HepG2 (cell line): Measurements from ENCODE around the gene DPH3. TPM values are rescaled to one million over a fixed set of nuclear protein-coding genes. Genes with fewer than 3 reads are reported as not detected.

Experiments
- ATAC-seq: fragments of 200-7000 bp; cut with Tn5 transposase; 3 replicates; pipeline ENCODE4 v1.9.1; 2020; ENCODE audit warnings: mild to moderate bottlenecking, moderate library complexity
- BruUV-seq: library from RNA; stranded (reverse); fragments of 400-500 nt; replicated peaks from 2 replicates; lab custom pipeline; 2021; lab: Mats Ljungman, UMichigan
- CTCF ChIA-PET: fragments of 300-600 bp; formaldehyde crosslinking; extraction: SDS; loops from one replicate; lab custom pipeline; 2021; ENCODE audit warnings: low total read pairs, inconsistent platforms, low intra/inter-chr PET ratio; lab: Yijun Ruan, JAX
- POLR2A ChIA-PET: fragments of 350-600 bp; sonication (Branson Sonifier 250); formaldehyde crosslinking; loops from one replicate; lab custom pipeline; 2020; ENCODE audit warnings: antibody characterized with exemption, inconsistent platforms; lab: Yijun Ruan, JAX
- DNase-seq: peaks from one replicate; pipeline ENCODE4 v3.0.0-alpha.2; 2015; ENCODE audit warnings: low spot score
- FAIRE-seq: peaks from 3 replicates; lab custom pipeline; 2011; peaks lifted over from hg19 to GRCh38; lab: Jason Lieb, UNC
- H2AFZ ChIP-seq: one replicate; pipeline ENCODE4 v1.6.1; 2011; ENCODE audit warnings: low read length, inconsistent platforms
- H3K27ac ChIP-seq: fragments of 300-600 bp; 3 replicates; pipeline ENCODE4 v1.8.0; 2011; ENCODE audit warnings: mixed run types, mild to moderate bottlenecking, mixed read lengths, low read length, inconsistent platforms; ENCODE audit not compliant: insufficient read depth; ENCODE audit errors: extremely low read length
- H3K27me3 ChIP-seq, 2 experiments: fragments of 200-600 bp in 1 of 2; 2 replicates in 1 of 2; 3 replicates in 1 of 2; pipeline versions ENCODE4 v1.6.0 to v1.8.0; 2011; ENCODE audit warnings: low read length in 2 of 2, mild to moderate bottlenecking in 2 of 2, moderate library complexity in 2 of 2, inconsistent platforms in 1 of 2; ENCODE audit not compliant: insufficient read depth in 2 of 2, control insufficient read depth in 1 of 2
- H3K36me3 ChIP-seq, 2 experiments: fragments of 200-600 bp in 1 of 2; replicated peaks in 1 of 2; 2 replicates in 1 of 2; 3 replicates in 1 of 2; pipeline versions ENCODE4 v1.5.1 to v1.8.0; 2011; ENCODE audit warnings: low read length in 2 of 2, inconsistent platforms in 1 of 2; ENCODE audit not compliant: insufficient read depth in 2 of 2, control insufficient read depth in 1 of 2
- H3K4me1 ChIP-seq: 2 replicates; pipeline ENCODE4 v1.5.1; 2012; ENCODE audit warnings: low read length, inconsistent platforms; ENCODE audit not compliant: insufficient read depth
- H3K4me2 ChIP-seq: 2 replicates; pipeline ENCODE4 v1.6.0; 2011; ENCODE audit warnings: low read depth, low read length, inconsistent platforms
- H3K4me3 ChIP-seq, 3 experiments: fragments of 200-600 bp in 1 of 3; sonication (generic), shearing (Covaris generic) in 1 of 3; replicated peaks in 1 of 3; 2 replicates each; pipeline ENCODE4 v1.5.1; 2011 to 2016; ENCODE audit warnings: low read length in 3 of 3, inconsistent platforms in 2 of 3, low read depth in 2 of 3, mild to moderate bottlenecking in 2 of 3, control low read depth in 1 of 3, mixed read lengths in 1 of 3; ENCODE audit not compliant: insufficient read depth in 1 of 3
- H3K79me2 ChIP-seq: one replicate; pipeline ENCODE4 v1.6.1; 2011; ENCODE audit warnings: low read length, inconsistent platforms; ENCODE audit not compliant: insufficient read depth
- H3K9ac ChIP-seq: 2 replicates; pipeline ENCODE4 v1.6.0; 2011; ENCODE audit warnings: mild to moderate bottlenecking, low read depth, low read length, inconsistent platforms; ENCODE audit not compliant: insufficient read depth
- H3K9me3 ChIP-seq: 2 replicates; pipeline ENCODE4 v1.5.1; 2012; ENCODE audit warnings: mild to moderate bottlenecking, low read length
- H4K20me1 ChIP-seq: 2 replicates; pipeline ENCODE4 v1.6.0; 2011; ENCODE audit warnings: inconsistent platforms, mild to moderate bottlenecking, low read length, moderate library complexity; ENCODE audit not compliant: insufficient read depth
- HNRNPUL1 ChIP-seq: fragments of 200-400 bp; formaldehyde crosslinking; IDR thresholded peaks from 2 replicates; pipeline ENCODE4 v1.6.1; 2017; ENCODE audit warnings: low read depth, mild to moderate bottlenecking, low read length, moderate library complexity
- IKZF4 ChIP-seq: sonication (generic); formaldehyde crosslinking; IDR thresholded peaks from 2 replicates; pipeline ENCODE4 v1.5.1; 2020; ENCODE audit warnings: borderline replicate concordance, mild to moderate bottlenecking, low read depth, missing genetic modification reagents; ENCODE audit errors: not compliant biosample characterization
- KLF9 ChIP-seq: IDR thresholded peaks from 2 replicates; pipeline ENCODE4 v1.6.1; 2016; ENCODE audit warnings: low read depth
- RCOR2 ChIP-seq: IDR thresholded peaks from 2 replicates; pipeline ENCODE4 v1.6.1; 2016; ENCODE audit warnings: missing biosample characterization, missing genetic modification reagents
- SNAI1 ChIP-seq: sonication (generic); formaldehyde crosslinking; IDR thresholded peaks from 2 replicates; pipeline ENCODE4 v1.5.0; 2020; ENCODE audit warnings: mild to moderate bottlenecking, missing genetic modification reagents, borderline replicate concordance
- TBX2 ChIP-seq: sonication (generic); formaldehyde crosslinking; IDR thresholded peaks from 2 replicates; pipeline ENCODE4 v1.5.0; 2020; ENCODE audit warnings: missing genetic modification reagents, mild to moderate bottlenecking, borderline replicate concordance
- ZFP62 ChIP-seq: sonication (generic); formaldehyde crosslinking; IDR thresholded peaks from 2 replicates; pipeline ENCODE4 v1.4.0; 2020; ENCODE audit warnings: missing genetic modification reagents
- ZNF383 ChIP-seq: sonication (generic); formaldehyde crosslinking; IDR thresholded peaks from 2 replicates; pipeline ENCODE4 v1.4.0; 2020; ENCODE audit warnings: missing genetic modification reagents, mild to moderate bottlenecking, borderline replicate concordance
- ZNF549 ChIP-seq: sonication (generic); formaldehyde crosslinking; IDR thresholded peaks from 2 replicates; pipeline ENCODE4 v1.5.0; 2020; ENCODE audit warnings: missing genetic modification reagents
- ZNF557 ChIP-seq: sonication (generic); formaldehyde crosslinking; IDR thresholded peaks from 2 replicates; pipeline ENCODE4 v1.4.0; 2020; ENCODE audit warnings: missing genetic modification reagents
- ZNF850 ChIP-seq: sonication (generic); formaldehyde crosslinking; conservative IDR thresholded peaks from 2 replicates; pipeline ENCODE4 v1.9.0; 2021; ENCODE audit warnings: mild to moderate bottlenecking, missing genetic modification reagents
- WGBS: methylation state at CpG from one replicate; pipeline ENCODE4 v1.1.6; 2017; ENCODE audit warnings: low lambda C conversion rate; 5-methylcytosine and 5-hydroxymethylcytosine counted together
- in situ Hi-C: cut with HindIII; loops from 2 replicates; pipeline ENCODE4 v1.10.0; 2017; ENCODE audit warnings: low pct_unique_long_range_greater_than_20kb; ENCODE audit not compliant: extremely low pct_ligation_motif_present
- intact Hi-C: fragments of 100-400 bp; cut with micrococcal nuclease; formaldehyde crosslinking; loops from one replicate; pipeline ENCODE4 v1.10.0; 2022; ENCODE audit not compliant: unreplicated experiment
- polyA plus RNA-seq, 8 experiments: library from polyadenylated mRNA; depleted of rRNA in 3 of 8; stranded (reverse) in 7 of 8; unstranded in 1 of 8; fragments of >200 nt; fragmentation: Illumina TruSeq in 4 of 8; extraction: Trizol in 4 of 8; gene quantifications; 2 replicates each; pipeline versions ENCODE4 v1.2.1 to v1.2.3, GENCODE V29; 2011 to 2016; ENCODE audit warnings: low read depth in 4 of 8, missing spikeins in 1 of 8, mixed read lengths in 1 of 8; ENCODE audit not compliant: insufficient read depth in 1 of 8
- total RNA-seq, 5 experiments: library from RNA; depleted of rRNA; stranded (reverse); fragments of >200 nt; fragmentation: Illumina TruSeq; extraction: Trizol; gene quantifications; 2 replicates each; pipeline ENCODE4 v1.2.3, GENCODE V29; 2016; ENCODE audit warnings: low read depth in 1 of 5
- TF ChIP-seq, protein P1 (sequence below): IDR thresholded peaks from 2 replicates; pipeline ENCODE4 v1.6.1; 2012; ENCODE audit warnings: inconsistent platforms

Gene DPH3
- total and polyA plus RNA-seq, 2 of the 13 experiments (the other 11 are each of a cell fraction or from before 2014, with no cell fraction given) = 18.3 to 21.6 TPM

DNA sequence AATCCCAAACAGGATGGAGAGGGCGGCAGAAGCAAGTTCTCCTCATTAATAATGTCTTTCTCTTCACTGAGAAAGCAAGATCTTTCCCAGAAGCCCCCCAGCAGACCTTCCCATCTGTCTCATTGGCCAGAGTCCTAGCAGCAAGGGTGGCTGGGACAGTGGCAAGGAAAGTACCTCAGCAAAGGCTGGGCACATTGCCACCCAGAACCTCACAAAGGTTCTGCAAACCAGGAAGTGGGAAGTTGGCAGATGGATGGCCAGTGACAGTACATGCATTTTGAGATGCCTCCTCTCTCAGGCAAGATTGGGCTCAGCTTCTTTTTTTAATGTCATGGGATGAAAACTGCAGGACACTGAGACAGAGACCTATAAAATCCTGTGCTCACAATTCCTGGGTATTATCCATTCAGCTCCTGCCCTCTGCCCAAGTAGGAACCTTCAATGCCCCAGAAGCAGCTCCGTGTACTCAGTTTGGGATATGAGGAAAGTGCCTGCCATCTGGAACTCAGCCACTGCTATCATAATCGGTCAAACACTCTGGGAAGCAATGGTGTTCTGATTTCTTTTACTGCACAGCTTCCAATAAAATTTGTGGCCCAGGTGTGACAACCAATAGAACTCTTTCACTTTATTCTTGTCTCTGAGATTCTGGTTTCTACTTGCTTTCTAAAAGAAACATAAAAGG, 25.5 kb downstream of the DPH3 start:
- H3K79me2 ChIP-seq = no peaks in the 10 kb centered on the region
- ChIA-PET CTCF (no interaction called here), POLR2A (no interaction called here)
- no peak overlapping the region for H2AFZ ChIP-seq
- DNase-seq (no peak), FAIRE-seq (no peak), ATAC-seq (no peak)
- peaks cover under 1 to 15% of the 10 kb centered on the region in 2 experiments; a peak in 2 of 5 replicates for H3K27me3 ChIP-seq
- no peaks in the 10 kb centered on the region for H3K36me3 ChIP-seq
- in situ Hi-C loops = loop anchor here (25.0 kb wide), 1 partner anchor 602 kb away; no protein-coding TSS in a partner anchor
- no peaks in the 10 kb centered on the region for H3K9me3 ChIP-seq
- H3K4me2 ChIP-seq = no peak overlapping the region
- H4K20me1 ChIP-seq = no peaks in the 10 kb centered on the region
- TF ChIP-seq ZNF557 (no peak), ZFP62 (CRISPR knock-in tag) (no peak), ZNF850 (CRISPR knock-in tag) (no peak), HNRNPUL1 (no peak)
- no peak overlapping the region for H3K27ac ChIP-seq
- no TSS peak for BruUV-seq
- H3K4me1 ChIP-seq = no peaks in the 10 kb centered on the region
- no peak overlapping the region for H3K4me3 ChIP-seq
- intact Hi-C loops = no loop called here
- H3K9ac ChIP-seq = no peak overlapping the region
- WGBS = 28% methylated on average over 3 of the region's 3 CpGs

DNA sequence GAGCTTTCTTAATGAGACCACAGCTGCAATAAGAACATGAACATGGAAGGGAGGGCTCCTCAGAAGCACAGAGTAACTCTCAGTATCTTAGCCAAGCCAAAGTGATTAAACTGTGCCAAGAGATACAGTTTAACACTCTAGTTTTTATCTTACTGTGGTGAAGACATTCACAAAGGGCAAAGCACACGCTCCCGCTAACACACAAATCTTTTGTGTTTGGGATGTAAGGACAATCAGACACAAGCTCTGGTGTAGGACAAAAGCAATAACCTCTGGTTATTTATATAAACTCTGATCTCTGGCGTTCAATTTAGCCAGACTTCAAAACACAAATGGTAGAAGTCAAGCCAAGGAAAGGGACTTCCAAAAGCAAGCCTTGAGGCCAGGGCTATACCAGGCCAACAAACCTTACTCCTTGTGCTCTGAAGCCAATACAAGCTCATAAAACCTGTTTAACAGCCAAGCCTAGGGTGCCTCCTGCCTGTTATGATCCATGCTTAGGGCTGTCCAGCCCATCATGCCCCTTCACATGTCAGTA, 27.8 kb downstream of the DPH3 start:
- DNase-seq = no peak
- H3K4me3 ChIP-seq = no peak overlapping the region
- FAIRE-seq = no peak
- no peak overlapping the region for H3K27ac ChIP-seq
- ATAC-seq = no peak
- ChIA-PET POLR2A (interaction anchor here (1.1 kb wide), 1 partner anchor 11 kb away, joined by 3 read pairs; no protein-coding TSS in a partner anchor), CTCF (no interaction called here)
- H3K4me1 ChIP-seq = no peaks in the 10 kb centered on the region
- BruUV-seq = no TSS peak
- no peaks in the 10 kb centered on the region for H4K20me1 ChIP-seq
- no peaks in the 10 kb centered on the region for H3K79me2 ChIP-seq
- no peak overlapping the region for H3K4me2 ChIP-seq
- 41% methylated on average over 3 of the region's 3 CpGs for WGBS
- H3K9me3 ChIP-seq = no peaks in the 10 kb centered on the region
- TF ChIP-seq ZNF383 = no peak
- no peak for TF ChIP-seq ZNF549 (CRISPR knock-in tag)
- TF ChIP-seq KLF9 = no peak
- no peak for TF ChIP-seq IKZF4 (CRISPR knock-in tag)
- TF ChIP-seq, protein P1, sequence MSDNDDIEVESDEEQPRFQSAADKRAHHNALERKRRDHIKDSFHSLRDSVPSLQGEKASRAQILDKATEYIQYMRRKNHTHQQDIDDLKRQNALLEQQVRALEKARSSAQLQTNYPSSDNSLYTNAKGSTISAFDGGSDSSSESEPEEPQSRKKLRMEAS = no peak
- no peak for TF ChIP-seq RCOR2
- TF ChIP-seq SNAI1 (CRISPR knock-in tag) = no peak
- TF ChIP-seq TBX2 = no peak
- no peaks in the 10 kb centered on the region for H3K36me3 ChIP-seq
- in situ Hi-C loops = loop anchor here (25.0 kb wide), 1 partner anchor 600 kb away; no protein-coding TSS in a partner anchor
- H2AFZ ChIP-seq = no peak overlapping the region
- intact Hi-C loops = no loop called here
- no peak overlapping the region for H3K9ac ChIP-seq
- 0 out of 5 replicates have a peak, but pooled peaks cover 0 to 10% of the 10 kb centered on the region in 2 experiments for H3K27me3 ChIP-seq
